Fibroblast of skin of right quadriceps (primary cell): ENCODE measurements around the gene BMF.
A peak's percentile ranks its signal among the peaks of the same experiment; 100 is the strongest.

Experiments
- DNase-seq: peaks from one replicate; pipeline ENCODE4 v3.0.0-alpha.2; 2013

Gene BMF

GRCh38 chr15:40102897-40103858 is 5.5 kb downstream of the BMF start:
- peak; percentile 68 for DNase-seq

DNA sequence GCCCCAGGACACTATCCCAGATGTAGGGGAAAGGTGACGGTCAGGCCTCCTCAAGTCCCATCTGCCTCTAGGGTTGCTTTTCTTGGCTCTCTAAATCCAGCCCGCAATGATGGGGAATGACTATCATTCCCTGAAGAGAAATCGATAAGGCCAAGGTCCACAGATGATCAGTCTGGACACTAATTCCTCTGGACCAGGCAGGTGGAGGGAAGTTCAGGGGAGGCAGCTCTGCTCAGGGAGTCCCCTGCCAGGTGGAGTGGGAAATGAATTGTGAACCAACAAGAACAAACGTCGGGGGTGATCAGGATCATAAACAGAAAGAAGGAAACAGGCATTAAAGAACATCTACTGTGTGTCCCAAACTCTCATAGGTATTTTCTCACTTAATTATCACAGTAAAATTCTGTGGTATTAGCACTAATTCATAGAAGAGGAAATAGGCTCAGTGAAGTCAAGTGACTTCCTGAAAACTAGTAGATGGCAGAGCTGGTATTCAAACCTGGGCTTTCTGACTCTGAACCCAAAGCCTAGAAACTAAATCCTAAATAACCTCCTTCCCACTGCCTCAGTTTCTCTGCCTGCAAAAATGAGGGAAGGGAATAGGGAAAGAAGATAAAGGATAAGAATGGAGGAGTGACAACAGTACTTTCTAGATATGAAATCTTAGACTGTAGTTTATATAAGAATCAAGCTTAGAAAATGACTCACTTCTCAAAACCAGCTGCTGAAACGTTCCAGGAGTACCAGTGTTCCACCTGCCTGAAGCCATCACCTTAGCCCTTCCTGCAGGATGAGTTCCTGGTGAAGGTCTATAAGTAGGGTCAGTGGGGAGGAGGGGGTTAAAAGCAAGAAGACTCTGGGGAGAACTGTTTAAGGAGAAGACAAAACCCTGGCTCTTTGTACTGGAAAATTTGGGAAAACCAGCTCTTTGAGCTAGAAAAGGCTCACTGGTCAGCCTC is 7.5 kb downstream of the BMF start:
- DNase-seq = no peak

GRCh38 chr15:40100123-40100946 is 8.3 kb downstream of the BMF start:
- DNase-seq = no peak

DNA sequence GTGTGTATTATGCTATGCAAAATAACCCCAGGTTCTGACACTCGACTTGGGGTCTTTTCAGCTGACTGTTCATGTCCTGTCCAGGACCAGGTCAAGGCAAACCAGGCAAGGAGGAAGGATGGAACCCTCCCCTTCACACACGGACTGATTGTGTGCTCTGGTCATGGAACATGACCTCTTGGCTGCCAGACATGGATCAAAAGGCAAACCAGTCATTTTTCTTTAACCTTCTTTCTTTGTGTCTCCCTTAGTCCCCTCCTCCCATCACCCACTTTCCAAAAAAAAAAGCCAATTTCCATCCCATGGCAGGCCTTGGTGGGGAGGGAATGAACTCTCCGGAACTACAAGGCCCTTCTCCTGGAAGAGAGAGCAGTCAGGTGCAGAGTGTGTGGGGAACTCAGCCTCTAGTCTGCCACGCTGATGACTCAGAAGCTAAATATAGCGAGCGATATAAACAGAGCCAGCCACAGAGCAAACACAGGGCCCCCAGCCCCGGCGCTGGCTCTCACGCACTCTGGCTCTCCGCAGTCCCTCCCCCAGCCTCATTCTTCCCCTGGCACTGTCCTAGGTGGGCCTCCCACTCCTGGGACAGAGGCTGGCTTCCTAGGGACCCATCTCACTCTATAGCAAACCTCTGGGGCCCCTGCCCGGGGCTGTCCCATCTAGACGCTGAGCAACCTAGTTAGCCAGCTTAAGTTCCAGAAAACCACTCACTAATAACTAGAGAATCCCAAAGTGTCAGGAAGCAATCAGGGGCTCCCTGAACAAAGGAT is 10.0 kb downstream of the BMF start:
- peak; percentile 97 for DNase-seq

DNA sequence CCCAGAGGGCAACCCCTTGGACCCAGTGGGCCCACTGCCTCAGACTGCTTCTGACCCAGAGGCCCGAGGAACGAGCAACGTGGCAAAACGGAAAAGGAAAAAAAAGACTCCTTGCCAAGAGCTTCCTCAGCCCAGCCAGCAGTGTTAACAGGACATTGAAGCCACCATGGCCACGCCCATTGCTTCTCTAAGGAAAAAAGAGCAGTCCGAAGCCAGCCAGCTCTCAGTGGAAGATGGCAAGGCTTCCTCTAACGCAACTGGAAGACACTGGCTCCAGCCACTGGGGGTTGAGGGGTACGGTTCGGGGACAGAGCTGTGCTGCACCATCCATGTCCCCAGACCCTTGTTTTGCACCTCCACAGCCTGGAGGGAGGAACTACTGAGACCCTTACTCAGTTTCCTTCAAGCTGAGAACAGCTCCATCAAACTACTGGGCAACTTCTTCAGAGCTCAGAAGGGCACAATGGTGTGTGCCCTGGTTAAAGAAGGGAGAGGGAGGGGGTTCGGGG is 10.7 kb downstream of the BMF start:
- no peak for DNase-seq

- DNase-seq = no peak
Measured at GRCh38 chr15:40097096-40097967, 11.3 kb downstream of the BMF start.

- peak; percentile 44 for DNase-seq
Measured at GRCh38 chr15:40096094-40096891, 12.4 kb downstream of the BMF start.

GRCh38 chr15:40095371-40096093 is 13.1 kb downstream of the BMF start:
- DNase-seq = no peak

- no peak for DNase-seq
Measured at GRCh38 chr15:40094156-40094555, 14.5 kb downstream of the BMF start.

- DNase-seq = no peak
Measured at GRCh38 chr15:40092979-40093869, 15.5 kb downstream of the BMF start.

DNA sequence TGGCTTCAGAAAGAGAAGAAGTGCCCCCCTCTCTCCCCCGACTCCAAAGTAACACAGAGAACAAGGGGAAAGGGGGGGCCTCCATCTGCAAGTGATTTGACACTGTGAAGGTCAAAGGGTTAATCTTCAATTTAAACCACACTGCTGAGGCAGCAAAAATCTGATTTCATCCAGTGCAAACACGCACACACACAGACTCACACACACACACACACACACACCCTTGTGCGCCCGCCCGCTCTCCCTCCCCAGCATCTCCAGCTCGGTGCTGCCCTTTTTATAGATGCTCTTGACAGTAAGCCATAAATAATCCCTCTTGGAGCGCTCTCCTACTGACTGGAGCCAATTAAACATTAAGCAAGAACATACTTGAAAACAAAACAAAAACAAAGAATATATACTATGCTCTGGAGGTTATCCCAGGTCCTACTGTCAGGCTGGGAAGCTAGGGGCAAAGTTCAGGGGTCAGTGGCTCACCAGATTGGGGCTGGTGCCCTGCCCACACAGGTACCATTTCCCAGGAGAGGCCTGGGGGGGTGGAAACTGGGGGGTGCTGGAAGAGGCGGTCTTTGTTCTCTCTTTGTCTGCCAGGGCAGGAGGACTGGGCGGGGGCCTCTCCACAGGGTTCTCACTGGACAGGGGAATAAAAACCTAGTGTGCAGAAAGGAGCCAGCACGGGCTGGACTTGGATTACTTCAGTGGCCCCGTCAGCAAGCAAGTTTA is 16.3 kb downstream of the BMF start:
- DNase-seq = peak; percentile 98

GRCh38 chr15:40091861-40092255 is 16.8 kb downstream of the BMF start:
- DNase-seq = peak; percentile 92

- no peak for DNase-seq
Measured at GRCh38 chr15:40090774-40091455, 17.8 kb downstream of the BMF start.

DNA sequence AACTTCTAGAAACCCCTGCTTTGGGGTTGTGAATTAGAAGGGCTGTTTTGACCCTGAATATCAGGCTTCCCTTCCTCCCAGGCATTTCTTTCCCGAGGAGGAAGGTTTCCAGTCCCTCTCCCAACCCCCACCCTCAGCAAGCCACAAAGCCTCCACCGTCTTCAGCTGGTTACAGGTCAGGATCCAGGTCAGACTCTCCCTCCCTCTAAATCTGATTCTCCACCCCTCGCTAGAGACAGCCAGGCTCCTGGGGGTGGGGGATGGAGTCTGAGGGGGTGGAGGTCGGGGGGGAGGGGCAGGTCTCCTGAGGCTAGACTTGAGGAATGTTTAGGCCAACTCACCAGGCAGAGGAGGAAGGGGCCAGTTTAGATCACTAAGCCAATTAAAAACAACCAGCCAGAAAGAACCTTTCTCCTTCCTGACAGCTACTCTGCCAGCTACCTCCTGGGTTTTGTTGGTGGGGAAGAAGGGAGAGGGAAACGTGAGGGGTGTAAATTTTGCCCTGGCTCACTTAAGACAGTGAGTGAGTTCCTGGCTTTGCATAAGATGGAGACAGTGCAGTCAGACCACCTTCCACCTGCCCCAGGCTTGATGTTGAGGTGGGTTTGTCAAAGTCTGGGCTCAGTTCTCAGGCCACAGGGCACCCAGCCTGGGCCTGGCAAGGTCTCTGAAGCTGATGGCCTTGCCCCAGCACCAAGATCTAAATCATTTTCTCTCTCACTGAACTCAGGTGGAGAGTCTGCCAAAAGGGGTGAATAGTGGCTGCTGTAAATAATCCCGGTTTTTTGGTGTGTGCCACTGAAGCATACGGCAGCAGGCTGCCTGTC is 19.5 kb downstream of the BMF start:
- DNase-seq = peak; percentile 81
